Measurements from ENCODE around the gene SLBP.

SLBP gene

GRCh38 chr4:1683736-1684505, 28.2 kb downstream of the SLBP start, which contains the start of gene FAM53A:
TSS of gene FAM53A (minus strand) at chr4:1684313. CDS start at chr4:1668741, 15,572 bp downstream.
- H3K23ac ChIP-seq (ENCODE audit: low read length) = no peak within 1 kb of the TSS
- WGBS (ENCODE audit: extremely low coverage, insufficient coverage, low lambda C conversion rate) = no CpG with 5 or more reads among the region's 118 CpGs
- no peak within 1 kb of the TSS for H2AK5ac ChIP-seq (ENCODE audit: low read length)
- H3K4me2 ChIP-seq (ENCODE audit: low read length) = peak within 1 kb of the TSS; percentile 62
- H4K5ac ChIP-seq (ENCODE audit: low read length) = no peak within 1 kb of the TSS
- peak within 1 kb of the TSS; percentile 93 for H3K56ac ChIP-seq (ENCODE audit: low read length)
- H3K9ac ChIP-seq (ENCODE audit: low read length) = peak within 1 kb of the TSS; percentile 72
- no peak within 1 kb of the TSS for H2BK5ac ChIP-seq (ENCODE audit: low read length)
- peaks cover 9% of the 10 kb centered on the region for H3K27me3 ChIP-seq (ENCODE audit: insufficient read depth, low read length, poor library complexity)
- DNase-seq = peak; percentile 85
- H4K8ac ChIP-seq (ENCODE audit: low read depth, low read length) = no peak within 1 kb of the TSS
- H2BK120ac ChIP-seq (ENCODE audit: low read depth, low read length) = no peak within 1 kb of the TSS
- H3K4ac ChIP-seq (ENCODE audit: low read depth, low read length) = no peak within 1 kb of the TSS
- H3K18ac ChIP-seq (ENCODE audit: low read length) = peak within 1 kb of the TSS; percentile 20
- no peak within 1 kb of the TSS for H2BK15ac ChIP-seq (replicated peaks; ENCODE audit: low read depth)
- H3K27ac ChIP-seq (ENCODE audit: low read depth, low read length) = no peak within 1 kb of the TSS
- H3K79me2 ChIP-seq (ENCODE audit: control insufficient read depth, insufficient read depth, low read length) = no peaks in the 10 kb centered on the region
- H3K79me1 ChIP-seq (ENCODE audit: low read length) = no peaks in the 10 kb centered on the region
- peak within 1 kb of the TSS; percentile 26 for H3K4me3 ChIP-seq (ENCODE audit: low read length)
- H3K4me1 ChIP-seq (ENCODE audit: control insufficient read depth, low read depth, low read length) = no peaks in the 10 kb centered on the region
- no peaks in the 10 kb centered on the region for H3K36me3 ChIP-seq (ENCODE audit: control insufficient read depth, insufficient read depth, low read length)

GRCh38 chr4:1683261-1683735, 28.8 kb downstream of the SLBP start:
- H3K4ac ChIP-seq (ENCODE audit: low read depth, low read length) = no peak overlapping the region
- H2AK5ac ChIP-seq (ENCODE audit: low read length) = no peak overlapping the region
- no peaks in the 10 kb centered on the region for H3K79me2 ChIP-seq (ENCODE audit: control insufficient read depth, insufficient read depth, low read length)
- no peak overlapping the region for H3K27ac ChIP-seq (ENCODE audit: low read depth, low read length)
- no peaks in the 10 kb centered on the region for H3K4me1 ChIP-seq (ENCODE audit: control insufficient read depth, low read depth, low read length)
- no CpG with 5 or more reads among the region's 13 CpGs for WGBS (ENCODE audit: extremely low coverage, insufficient coverage, low lambda C conversion rate)
- H4K5ac ChIP-seq (ENCODE audit: low read length) = no peak overlapping the region
- H2BK5ac ChIP-seq (ENCODE audit: low read length) = no peak overlapping the region
- no peak overlapping the region for H4K8ac ChIP-seq (ENCODE audit: low read depth, low read length)
- no peaks in the 10 kb centered on the region for H3K79me1 ChIP-seq (ENCODE audit: low read length)
- H3K18ac ChIP-seq (ENCODE audit: low read length) = peak overlapping the region; percentile 20
- peak overlapping the region; percentile 62 for H3K4me2 ChIP-seq (ENCODE audit: low read length)
- H3K23ac ChIP-seq (ENCODE audit: low read length) = no peak overlapping the region
- peak overlapping the region; percentile 93 for H3K56ac ChIP-seq (ENCODE audit: low read length)
- H3K36me3 ChIP-seq (ENCODE audit: control insufficient read depth, insufficient read depth, low read length) = no peaks in the 10 kb centered on the region
- H3K4me3 ChIP-seq (ENCODE audit: low read length) = no peak overlapping the region
- peak overlapping the region; percentile 72 for H3K9ac ChIP-seq (ENCODE audit: low read length)
- no peak overlapping the region for H2BK15ac ChIP-seq (replicated peaks; ENCODE audit: low read depth)
- no peak overlapping the region for H2BK120ac ChIP-seq (ENCODE audit: low read depth, low read length)
- peaks cover 9% of the 10 kb centered on the region for H3K27me3 ChIP-seq (ENCODE audit: insufficient read depth, low read length, poor library complexity)
- no peak for DNase-seq

GRCh38 chr4:1682860-1683259, 29.3 kb downstream of the SLBP start:
- H2BK15ac ChIP-seq (replicated peaks; ENCODE audit: low read depth) = no peak overlapping the region
- H3K4ac ChIP-seq (ENCODE audit: low read depth, low read length) = no peak overlapping the region
- no peak overlapping the region for H4K5ac ChIP-seq (ENCODE audit: low read length)
- no peaks in the 10 kb centered on the region for H3K36me3 ChIP-seq (ENCODE audit: control insufficient read depth, insufficient read depth, low read length)
- H3K27ac ChIP-seq (ENCODE audit: low read depth, low read length) = no peak overlapping the region
- H3K79me1 ChIP-seq (ENCODE audit: low read length) = no peaks in the 10 kb centered on the region
- H3K23ac ChIP-seq (ENCODE audit: low read length) = no peak overlapping the region
- whole genome bisulfite sequencing (ENCODE audit: extremely low coverage, insufficient coverage, low lambda C conversion rate) = no CpG with 5 or more reads among the region's 13 CpGs
- no peak overlapping the region for H2BK120ac ChIP-seq (ENCODE audit: low read depth, low read length)
- no peak overlapping the region for H3K18ac ChIP-seq (ENCODE audit: low read length)
- no peak overlapping the region for H3K9ac ChIP-seq (ENCODE audit: low read length)
- no peak overlapping the region for H2AK5ac ChIP-seq (ENCODE audit: low read length)
- no peaks in the 10 kb centered on the region for H3K79me2 ChIP-seq (ENCODE audit: control insufficient read depth, insufficient read depth, low read length)
- H3K56ac ChIP-seq (ENCODE audit: low read length) = no peak overlapping the region
- H3K4me2 ChIP-seq (ENCODE audit: low read length) = no peak overlapping the region
- H3K4me3 ChIP-seq (ENCODE audit: low read length) = no peak overlapping the region
- no peak overlapping the region for H4K8ac ChIP-seq (ENCODE audit: low read depth, low read length)
- peaks cover 9% of the 10 kb centered on the region for H3K27me3 ChIP-seq (ENCODE audit: insufficient read depth, low read length, poor library complexity)
- no peaks in the 10 kb centered on the region for H3K4me1 ChIP-seq (ENCODE audit: control insufficient read depth, low read depth, low read length)
- H2BK5ac ChIP-seq (ENCODE audit: low read length) = no peak overlapping the region
- DNase-seq = no peak

GRCh38 chr4:1678244-1678643, 33.9 kb downstream of the SLBP start:
- Histone ChIP-seq H4K8ac (ENCODE audit: low read depth, low read length) (no peak overlapping the region), H3K4ac (ENCODE audit: low read depth, low read length) (no peak overlapping the region), H3K27ac (ENCODE audit: low read depth, low read length) (no peak overlapping the region), H4K5ac (ENCODE audit: low read length) (no peak overlapping the region), H3K4me3 (ENCODE audit: low read length) (no peak overlapping the region), H2BK120ac (ENCODE audit: low read depth, low read length) (no peak overlapping the region), H3K4me2 (ENCODE audit: low read length) (no peak overlapping the region), H3K23ac (ENCODE audit: low read length) (no peak overlapping the region), H3K18ac (ENCODE audit: low read length) (no peak overlapping the region), H3K27me3 (ENCODE audit: insufficient read depth, low read length, poor library complexity) (peaks cover 6% of the 10 kb centered on the region), H3K9ac (ENCODE audit: low read length) (no peak overlapping the region), H3K56ac (ENCODE audit: low read length) (no peak overlapping the region), H2AK5ac (ENCODE audit: low read length) (no peak overlapping the region), H2BK5ac (ENCODE audit: low read length) (no peak overlapping the region), H3K4me1 (ENCODE audit: control insufficient read depth, low read depth, low read length) (no peaks in the 10 kb centered on the region), H3K36me3 (ENCODE audit: control insufficient read depth, insufficient read depth, low read length) (no peaks in the 10 kb centered on the region), H3K79me2 (ENCODE audit: control insufficient read depth, insufficient read depth, low read length) (no peaks in the 10 kb centered on the region), H2BK15ac (replicated peaks; ENCODE audit: low read depth) (no peak overlapping the region), H3K79me1 (ENCODE audit: low read length) (no peaks in the 10 kb centered on the region)
- no peak for DNase-seq
- WGBS (ENCODE audit: extremely low coverage, insufficient coverage, low lambda C conversion rate) = no CpG with 5 or more reads among the region's 5 CpGs

GRCh38 chr4:1676605-1677525, 35.3 kb downstream of the SLBP start:
- no peaks in the 10 kb centered on the region for H3K36me3 ChIP-seq (ENCODE audit: control insufficient read depth, insufficient read depth, low read length)
- H3K4me1 ChIP-seq (ENCODE audit: control insufficient read depth, low read depth, low read length) = no peaks in the 10 kb centered on the region
- no peak overlapping the region for H2BK5ac ChIP-seq (ENCODE audit: low read length)
- no peak overlapping the region for H2AK5ac ChIP-seq (ENCODE audit: low read length)
- no peak overlapping the region for H3K9ac ChIP-seq (ENCODE audit: low read length)
- WGBS (ENCODE audit: extremely low coverage, insufficient coverage, low lambda C conversion rate) = no CpG with 5 or more reads among the region's 25 CpGs
- H4K5ac ChIP-seq (ENCODE audit: low read length) = no peak overlapping the region
- H3K27ac ChIP-seq (ENCODE audit: low read depth, low read length) = no peak overlapping the region
- no peaks in the 10 kb centered on the region for H3K79me1 ChIP-seq (ENCODE audit: low read length)
- no peak overlapping the region for H3K4me2 ChIP-seq (ENCODE audit: low read length)
- no peaks in the 10 kb centered on the region for H3K79me2 ChIP-seq (ENCODE audit: control insufficient read depth, insufficient read depth, low read length)
- no peak overlapping the region for H3K56ac ChIP-seq (ENCODE audit: low read length)
- no peak overlapping the region for H2BK15ac ChIP-seq (replicated peaks; ENCODE audit: low read depth)
- no peak overlapping the region for H3K4ac ChIP-seq (ENCODE audit: low read depth, low read length)
- no peak overlapping the region for H2BK120ac ChIP-seq (ENCODE audit: low read depth, low read length)
- H3K4me3 ChIP-seq (ENCODE audit: low read length) = no peak overlapping the region
- no peak overlapping the region for H4K8ac ChIP-seq (ENCODE audit: low read depth, low read length)
- H3K27me3 ChIP-seq (ENCODE audit: insufficient read depth, low read length, poor library complexity) = no peaks in the 10 kb centered on the region
- H3K18ac ChIP-seq (ENCODE audit: low read length) = no peak overlapping the region
- DNase-seq = no peak
- H3K23ac ChIP-seq (ENCODE audit: low read length) = no peak overlapping the region
